Subcutaneous adipose tissue (tissue), 4 donors: ENCODE measurements around the gene KLHL10. TPM values are rescaled to one million over a fixed set of nuclear protein-coding genes. Genes with fewer than 3 reads are reported as not detected.

Experiments
- total RNA-seq, 4 donors: library from RNA; depleted of rRNA; stranded (reverse); fragments of >200 nt; gene quantifications; one replicate each; pipeline ENCODE4 v1.1.0, GENCODE V29; 2016
- TF ChIP-seq, protein P1 (sequence below): fragments of 450-650 bp; IDR thresholded peaks from one replicate; pipeline ENCODE4 v1.5.1; 2016; ENCODE audit warnings: low read depth, mild to moderate bottlenecking, control low read depth, antibody characterized with exemption, moderate library complexity

Gene KLHL10
- total RNA-seq, 4 donors from 2014 or later: 0.51 to 0.66 (median 0.57) TPM; not detected in 1

DNA sequence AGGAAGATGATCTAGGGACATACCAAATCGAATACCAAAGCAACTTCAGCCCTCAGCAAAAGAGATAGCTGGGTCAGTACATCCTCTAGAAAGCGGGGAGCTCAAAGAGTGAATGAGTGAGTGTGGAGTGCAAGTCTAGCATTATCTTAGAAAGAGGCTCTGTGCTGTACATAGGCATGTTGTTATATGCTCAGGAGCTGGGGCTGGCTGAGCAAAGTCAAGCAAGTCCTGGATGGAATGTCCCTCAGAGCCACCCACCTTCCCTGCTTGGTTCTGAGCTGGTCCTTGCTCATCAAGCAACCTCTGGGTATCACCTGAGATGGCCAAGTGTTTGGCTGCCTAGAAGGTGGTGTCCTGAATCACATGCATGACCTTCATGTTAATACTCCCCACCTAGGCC lies 32.5 kb downstream of the KLHL10 start:
- TF ChIP-seq, protein P1, sequence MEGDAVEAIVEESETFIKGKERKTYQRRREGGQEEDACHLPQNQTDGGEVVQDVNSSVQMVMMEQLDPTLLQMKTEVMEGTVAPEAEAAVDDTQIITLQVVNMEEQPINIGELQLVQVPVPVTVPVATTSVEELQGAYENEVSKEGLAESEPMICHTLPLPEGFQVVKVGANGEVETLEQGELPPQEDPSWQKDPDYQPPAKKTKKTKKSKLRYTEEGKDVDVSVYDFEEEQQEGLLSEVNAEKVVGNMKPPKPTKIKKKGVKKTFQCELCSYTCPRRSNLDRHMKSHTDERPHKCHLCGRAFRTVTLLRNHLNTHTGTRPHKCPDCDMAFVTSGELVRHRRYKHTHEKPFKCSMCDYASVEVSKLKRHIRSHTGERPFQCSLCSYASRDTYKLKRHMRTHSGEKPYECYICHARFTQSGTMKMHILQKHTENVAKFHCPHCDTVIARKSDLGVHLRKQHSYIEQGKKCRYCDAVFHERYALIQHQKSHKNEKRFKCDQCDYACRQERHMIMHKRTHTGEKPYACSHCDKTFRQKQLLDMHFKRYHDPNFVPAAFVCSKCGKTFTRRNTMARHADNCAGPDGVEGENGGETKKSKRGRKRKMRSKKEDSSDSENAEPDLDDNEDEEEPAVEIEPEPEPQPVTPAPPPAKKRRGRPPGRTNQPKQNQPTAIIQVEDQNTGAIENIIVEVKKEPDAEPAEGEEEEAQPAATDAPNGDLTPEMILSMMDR: no peak

DNA sequence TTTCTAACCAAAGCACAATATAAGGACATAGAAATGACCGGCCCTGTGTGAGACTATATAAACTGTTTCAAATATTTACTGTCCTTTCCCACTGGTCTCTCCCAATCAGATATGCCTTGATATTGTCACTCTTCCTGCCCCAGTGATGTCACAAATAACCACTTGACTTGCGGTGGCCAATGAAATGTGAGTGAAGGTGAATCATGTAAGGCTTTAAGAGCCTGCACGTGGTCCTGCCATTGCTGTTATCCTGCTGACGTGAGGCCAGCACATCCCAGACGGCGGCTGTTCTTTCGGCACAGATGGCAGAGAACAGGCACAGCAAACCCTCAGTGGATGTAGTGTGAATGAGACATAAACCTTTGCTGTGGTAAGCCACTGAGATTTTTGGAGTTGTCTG lies 33.0 kb downstream of the KLHL10 start:
- TF ChIP-seq, protein P1: no peak

GRCh38 chr17:41871789-41872188 lies 34.2 kb downstream of the KLHL10 start:
- TF ChIP-seq, protein P1: no peak

GRCh38 chr17:41873559-41874292 lies 36.1 kb downstream of the KLHL10 start:
- TF ChIP-seq, protein P1: no peak

- TF ChIP-seq, protein P1: no peak
Measured at GRCh38 chr17:41880130-41880529, 42.5 kb downstream of the KLHL10 start.

- TF ChIP-seq, protein P1: no peak
Measured at GRCh38 chr17:41882756-41883155, 45.1 kb downstream of the KLHL10 start.

DNA sequence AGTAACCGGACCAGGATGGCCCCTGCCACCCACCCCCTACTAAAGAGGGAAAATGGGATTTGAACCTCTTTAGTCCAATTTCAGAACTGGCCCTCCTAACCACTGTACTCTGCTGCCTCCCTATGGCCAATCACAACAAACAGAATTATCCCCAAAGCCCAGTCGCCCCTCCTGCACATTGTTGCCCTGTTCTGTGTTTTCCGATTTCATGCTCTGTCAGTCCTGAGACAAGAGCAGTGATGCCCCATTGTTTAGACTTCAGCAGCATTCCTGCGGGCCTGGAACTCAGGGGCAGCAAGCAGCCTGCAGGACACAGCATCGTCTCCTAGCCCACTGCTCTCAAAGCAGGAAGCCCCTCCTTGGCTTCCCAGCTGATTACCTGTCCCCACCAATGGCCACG lies 48.1 kb downstream of the KLHL10 start:
- TF ChIP-seq, protein P1: no peak
